IMR-90 (cell line): ENCODE results near the gene ANKLE2.

ENCODE experiments used
- CEBPB ChIP-seq: IDR thresholded peaks from 2 replicates; pipeline ENCODE4 v1.6.1; 2012; ENCODE audit warnings: low read depth, low read length, improper control_type of control experiment
- MXI1 ChIP-seq: IDR thresholded peaks from 2 replicates; pipeline ENCODE4 v1.6.1; 2012; ENCODE audit warnings: low read depth, mild to moderate bottlenecking, low read length, moderate library complexity, borderline replicate concordance
- NFE2L2 ChIP-seq: fragments of 150-350 bp; IDR thresholded peaks from 2 replicates; pipeline ENCODE4 v1.6.1; 2016; ENCODE audit warnings: low read depth, mild to moderate bottlenecking, low read length
- POLR2A ChIP-seq: IDR thresholded peaks from 2 replicates; pipeline ENCODE4 v1.6.1; 2012; ENCODE audit warnings: mild to moderate bottlenecking, low read depth, low read length
- RAD21 ChIP-seq: IDR thresholded peaks from 2 replicates; pipeline ENCODE4 v1.6.1; 2012; ENCODE audit warnings: low read length, improper control_type of control experiment
- RCOR1 ChIP-seq: IDR thresholded peaks from 2 replicates; pipeline ENCODE4 v1.6.1; 2012; ENCODE audit warnings: mild to moderate bottlenecking, low read length, improper control_type of control experiment; ENCODE audit not compliant: insufficient replicate concordance
- RFX5 ChIP-seq: IDR thresholded peaks from 2 replicates; pipeline ENCODE4 v1.8.0; 2012; ENCODE audit warnings: low read depth, mild to moderate bottlenecking, low read length, moderate library complexity
- USF2 ChIP-seq: fragments of 150-350 bp; IDR thresholded peaks from 2 replicates; pipeline ENCODE4 v1.6.1; 2017; ENCODE audit warnings: mild to moderate bottlenecking, antibody characterized with exemption, low read length, low read depth
- TF ChIP-seq, protein P1 (sequence below): conservative IDR thresholded peaks from 2 replicates; pipeline ENCODE4 v1.5.1; 2012; ENCODE audit warnings: mild to moderate bottlenecking, low read depth, low read length, improper control_type of control experiment

GRCh38 chr12:132685400-132685799 is 76.2 kb downstream of the ANKLE2 start:
- TF ChIP-seq POLR2A (no peak), RFX5 (no peak), USF2 (no peak), RCOR1 (no peak), MXI1 (no peak), NFE2L2 (no peak), CEBPB (no peak), RAD21 (no peak)
- TF ChIP-seq, protein P1, sequence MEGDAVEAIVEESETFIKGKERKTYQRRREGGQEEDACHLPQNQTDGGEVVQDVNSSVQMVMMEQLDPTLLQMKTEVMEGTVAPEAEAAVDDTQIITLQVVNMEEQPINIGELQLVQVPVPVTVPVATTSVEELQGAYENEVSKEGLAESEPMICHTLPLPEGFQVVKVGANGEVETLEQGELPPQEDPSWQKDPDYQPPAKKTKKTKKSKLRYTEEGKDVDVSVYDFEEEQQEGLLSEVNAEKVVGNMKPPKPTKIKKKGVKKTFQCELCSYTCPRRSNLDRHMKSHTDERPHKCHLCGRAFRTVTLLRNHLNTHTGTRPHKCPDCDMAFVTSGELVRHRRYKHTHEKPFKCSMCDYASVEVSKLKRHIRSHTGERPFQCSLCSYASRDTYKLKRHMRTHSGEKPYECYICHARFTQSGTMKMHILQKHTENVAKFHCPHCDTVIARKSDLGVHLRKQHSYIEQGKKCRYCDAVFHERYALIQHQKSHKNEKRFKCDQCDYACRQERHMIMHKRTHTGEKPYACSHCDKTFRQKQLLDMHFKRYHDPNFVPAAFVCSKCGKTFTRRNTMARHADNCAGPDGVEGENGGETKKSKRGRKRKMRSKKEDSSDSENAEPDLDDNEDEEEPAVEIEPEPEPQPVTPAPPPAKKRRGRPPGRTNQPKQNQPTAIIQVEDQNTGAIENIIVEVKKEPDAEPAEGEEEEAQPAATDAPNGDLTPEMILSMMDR, result no peak
